Mesenchymal stem cell (in vitro differentiated cells and primary cell): ENCODE measurements around the gene THPO.
"Not testable (repeated sequence)": the region's sequence is repeated elsewhere in the genome, so short reads cannot be mapped to it uniquely, and the experiment has no call there.

ENCODE experiments used
- DNase-seq: peaks from one replicate; pipeline ENCODE4 v3.0.0-alpha.2; 2013
- H2AFZ ChIP-seq: one replicate; pipeline ENCODE4 v1.6.1; 2013; ENCODE audit warnings: low read depth, mild to moderate bottlenecking, control low read depth, inconsistent platforms, low read length, moderate library complexity
- H2AK5ac ChIP-seq: 2 replicates; pipeline ENCODE4 v1.6.1; 2013; ENCODE audit warnings: low read length, moderate library complexity, mild to moderate bottlenecking, inconsistent platforms; ENCODE audit not compliant: severe bottlenecking
- H2BK120ac ChIP-seq: one replicate; pipeline ENCODE4 v1.6.1; 2013; ENCODE audit warnings: low read depth, mild to moderate bottlenecking, inconsistent platforms, low read length, moderate library complexity
- H2BK12ac ChIP-seq, 2 experiments: one replicate each; pipeline ENCODE4 v1.6.1; 2013; ENCODE audit warnings: inconsistent platforms in 2 of 2, low read length in 2 of 2, mild to moderate bottlenecking in 2 of 2, moderate library complexity in 2 of 2, control low read depth in 1 of 2
- H2BK15ac ChIP-seq: one replicate; pipeline ENCODE4 v1.6.1; 2013; ENCODE audit warnings: mild to moderate bottlenecking, low read depth, inconsistent platforms; ENCODE audit not compliant: poor library complexity, severe bottlenecking
- H2BK5ac ChIP-seq: 2 replicates; pipeline ENCODE4 v1.6.1; 2013; ENCODE audit warnings: low read depth, mild to moderate bottlenecking, low read length, control low read depth, inconsistent platforms; ENCODE audit not compliant: poor library complexity, severe bottlenecking
- H3K14ac ChIP-seq, 2 experiments: one replicate each; pipeline ENCODE4 v1.6.1; 2013; ENCODE audit warnings: inconsistent platforms in 2 of 2, low read length in 2 of 2, control low read depth in 1 of 2, mild to moderate bottlenecking in 1 of 2, moderate library complexity in 1 of 2
- H3K18ac ChIP-seq, 2 experiments: one replicate each; pipeline ENCODE4 v1.6.1; 2013; ENCODE audit warnings: inconsistent platforms in 2 of 2, low read length in 2 of 2, control low read depth in 1 of 2, low read depth in 1 of 2, mild to moderate bottlenecking in 1 of 2
- H3K23ac ChIP-seq, 2 experiments: one replicate each; pipeline ENCODE4 v1.6.1; 2013; ENCODE audit warnings: inconsistent platforms in 2 of 2, low read length in 2 of 2, mild to moderate bottlenecking in 2 of 2, moderate library complexity in 2 of 2, control low read depth in 1 of 2
- H3K27ac ChIP-seq: 2 replicates; pipeline ENCODE4 v1.5.1; 2013; ENCODE audit warnings: mild to moderate bottlenecking, moderate library complexity, low read length, control low read depth, inconsistent platforms; ENCODE audit not compliant: poor library complexity, severe bottlenecking
- H3K27me3 ChIP-seq, 2 experiments: 2 replicates each; pipeline versions ENCODE4 v1.6.1 to v1.7.0; 2013; ENCODE audit warnings: low read length in 2 of 2, mild to moderate bottlenecking in 2 of 2, moderate library complexity in 2 of 2, control low read depth in 1 of 2, inconsistent platforms in 1 of 2; ENCODE audit not compliant: control insufficient read depth in 1 of 2, insufficient read depth in 1 of 2
- H3K36me3 ChIP-seq, 2 experiments: 2 replicates each; pipeline versions ENCODE4 v1.6.1 to v1.7.0; 2013; ENCODE audit warnings: low read length in 2 of 2, control low read depth in 1 of 2, inconsistent platforms in 1 of 2, low read depth in 1 of 2, mild to moderate bottlenecking in 1 of 2; ENCODE audit not compliant: insufficient read depth in 2 of 2, control insufficient read depth in 1 of 2
- H3K4ac ChIP-seq, 2 experiments: one replicate each; pipeline ENCODE4 v1.6.1; 2013; ENCODE audit warnings: inconsistent platforms in 2 of 2, low read length in 2 of 2, mild to moderate bottlenecking in 2 of 2, moderate library complexity in 2 of 2, control low read depth in 1 of 2, low read depth in 1 of 2
- H3K4me1 ChIP-seq: 2 replicates; pipeline ENCODE4 v1.6.1; 2013; ENCODE audit warnings: low read depth, low read length, control low read depth; ENCODE audit not compliant: control insufficient read depth, insufficient read depth
- H3K4me2 ChIP-seq: 2 replicates; pipeline ENCODE4 v1.6.1; 2013; ENCODE audit warnings: low read length, mild to moderate bottlenecking, inconsistent platforms; ENCODE audit not compliant: poor library complexity, severe bottlenecking
- H3K4me3 ChIP-seq, 2 experiments: 2 replicates each; pipeline versions ENCODE4 v1.5.1 to v1.7.0; 2013; ENCODE audit warnings: low read length in 2 of 2, mild to moderate bottlenecking in 2 of 2, control low read depth in 1 of 2, low read depth in 1 of 2; ENCODE audit not compliant: insufficient read depth in 1 of 2
- H3K79me1 ChIP-seq: replicated peaks from 2 replicates; pipeline ENCODE4 v1.6.1; 2013; ENCODE audit warnings: mild to moderate bottlenecking, control low read depth, low read length, inconsistent platforms; ENCODE audit not compliant: poor library complexity, severe bottlenecking
- H3K9ac ChIP-seq: 2 replicates; pipeline ENCODE4 v1.7.0; 2013; ENCODE audit warnings: mild to moderate bottlenecking, low read length, moderate library complexity
- H3K9me3 ChIP-seq: 2 replicates; pipeline ENCODE4 v1.7.0; 2013; ENCODE audit warnings: mild to moderate bottlenecking, low read length; ENCODE audit not compliant: control insufficient read depth
- H4K8ac ChIP-seq: one replicate; pipeline ENCODE4 v1.6.1; 2013; ENCODE audit warnings: inconsistent platforms, mild to moderate bottlenecking, low read length, moderate library complexity
- H4K91ac ChIP-seq: one replicate; pipeline ENCODE4 v1.6.1; 2013; ENCODE audit warnings: mild to moderate bottlenecking, low read length, inconsistent platforms
- WGBS: methylation state at CpG from one replicate; pipeline ENCODE4 v1.1.7; 2013; ENCODE audit warnings: mixed read lengths; 5-methylcytosine and 5-hydroxymethylcytosine counted together

Gene THPO

DNA sequence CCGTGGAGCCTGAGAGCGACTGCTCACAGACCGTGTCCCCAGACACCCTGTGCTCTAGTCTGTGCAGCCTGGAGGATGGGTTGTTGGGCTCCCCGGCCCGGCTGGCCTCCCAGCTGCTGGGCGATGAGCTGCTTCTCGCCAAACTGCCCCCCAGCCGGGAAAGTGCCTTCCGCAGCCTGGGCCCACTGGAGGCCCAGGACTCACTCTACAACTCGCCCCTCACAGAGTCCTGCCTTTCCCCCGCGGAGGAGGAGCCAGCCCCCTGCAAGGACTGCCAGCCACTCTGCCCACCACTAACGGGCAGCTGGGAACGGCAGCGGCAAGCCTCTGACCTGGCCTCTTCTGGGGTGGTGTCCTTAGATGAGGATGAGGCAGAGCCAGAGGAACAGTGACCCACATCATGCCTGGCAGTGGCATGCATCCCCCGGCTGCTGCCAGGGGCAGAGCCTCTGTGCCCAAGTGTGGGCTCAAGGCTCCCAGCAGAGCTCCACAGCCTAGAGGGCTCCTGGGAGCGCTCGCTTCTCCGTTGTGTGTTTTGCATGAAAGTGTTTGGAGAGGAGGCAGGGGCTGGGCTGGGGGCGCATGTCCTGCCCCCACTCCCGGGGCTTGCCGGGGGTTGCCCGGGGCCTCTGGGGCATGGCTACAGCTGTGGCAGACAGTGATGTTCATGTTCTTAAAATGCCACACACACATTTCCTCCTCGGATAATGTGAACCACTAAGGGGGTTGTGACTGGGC is 33.3 kb downstream of the THPO start:
- H2BK120ac ChIP-seq: no peak overlapping the region
- no peak overlapping the region for H2BK12ac ChIP-seq
- H2AFZ ChIP-seq: no peak overlapping the region
- no peak overlapping the region for H3K14ac ChIP-seq
- H3K18ac ChIP-seq: peak overlapping the region in 1 of 2 experiments; percentile 46
- H2BK5ac ChIP-seq: no peak overlapping the region
- peaks cover 37 to 42% of the 10 kb centered on the region in 2 experiments for H3K36me3 ChIP-seq
- no peak overlapping the region for H3K4me3 ChIP-seq
- H3K23ac ChIP-seq: no peak overlapping the region
- no peak overlapping the region for H3K27ac ChIP-seq
- no peak overlapping the region for H3K4me2 ChIP-seq
- H3K4ac ChIP-seq: no peak overlapping the region
- no peak overlapping the region for H2BK15ac ChIP-seq
- H3K27me3 ChIP-seq: no peaks in the 10 kb centered on the region
- 92% methylated on average over 20 of the region's 24 CpGs for WGBS
- H2AK5ac ChIP-seq: peak overlapping the region; percentile 89
- peaks cover 54% of the 10 kb centered on the region for H3K4me1 ChIP-seq
- H4K91ac ChIP-seq: no peak overlapping the region
- no peaks in the 10 kb centered on the region for H3K9me3 ChIP-seq
- peaks cover 12% of the 10 kb centered on the region for H3K79me1 ChIP-seq
- H3K9ac ChIP-seq: no peak overlapping the region
- no peak for DNase-seq
- no peak overlapping the region for H4K8ac ChIP-seq

DNA sequence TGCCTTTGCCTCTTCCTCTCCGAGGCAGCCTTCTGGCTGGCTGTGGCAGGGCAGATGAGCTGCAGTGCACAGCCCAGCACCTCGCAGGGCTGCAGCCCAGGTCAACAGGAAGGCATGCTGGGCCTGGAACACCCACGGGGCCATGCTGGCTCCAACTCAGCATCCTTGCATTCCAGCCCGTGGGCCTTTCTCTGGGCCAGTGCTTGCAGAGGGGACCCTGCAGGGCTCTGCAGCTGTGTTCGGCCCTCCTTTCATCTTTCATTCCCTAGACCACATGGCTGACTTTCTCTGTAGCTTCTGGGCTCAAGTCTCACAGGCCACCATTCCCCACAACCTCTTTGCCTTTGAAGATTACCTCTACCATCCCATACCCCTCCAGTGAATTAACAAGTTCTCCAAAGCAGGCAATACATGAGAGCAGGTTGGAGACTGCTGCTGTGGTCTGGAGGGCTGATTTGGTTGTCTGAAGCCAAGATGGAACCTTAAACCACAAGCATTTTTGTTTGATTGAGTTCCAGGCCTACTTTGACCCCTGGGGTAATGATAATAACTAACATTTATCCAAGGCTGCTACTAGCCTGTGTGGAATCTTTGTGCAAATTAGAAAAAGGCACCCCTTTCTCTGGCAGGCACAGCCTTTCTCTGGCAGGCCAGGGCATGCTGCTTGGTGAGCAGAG is 34.7 kb downstream of the THPO start:
- no peaks in the 10 kb centered on the region for H3K27me3 ChIP-seq
- no peak overlapping the region for H4K91ac ChIP-seq
- H3K79me1 ChIP-seq: peaks cover 22% of the 10 kb centered on the region
- no peak overlapping the region for H2BK12ac ChIP-seq
- WGBS: 91% methylated on average over 5 of the region's 5 CpGs
- no peak overlapping the region for H2BK5ac ChIP-seq
- H3K23ac ChIP-seq: no peak overlapping the region
- H2BK15ac ChIP-seq: no peak overlapping the region
- peak overlapping the region; percentile 46 for H3K27ac ChIP-seq
- no peak overlapping the region for H3K4me3 ChIP-seq
- peaks cover 40 to 42% of the 10 kb centered on the region in 2 experiments for H3K36me3 ChIP-seq
- H3K9me3 ChIP-seq: no peaks in the 10 kb centered on the region
- H2AK5ac ChIP-seq: no peak overlapping the region
- no peak overlapping the region for H2BK120ac ChIP-seq
- peak overlapping the region in 1 of 2 experiments; percentile 63 for H3K14ac ChIP-seq
- peaks cover 55% of the 10 kb centered on the region for H3K4me1 ChIP-seq
- no peak overlapping the region for H3K9ac ChIP-seq
- no peak overlapping the region for H2AFZ ChIP-seq
- no peak overlapping the region for H3K18ac ChIP-seq
- no peak for DNase-seq
- H4K8ac ChIP-seq: no peak overlapping the region
- H3K4ac ChIP-seq: no peak overlapping the region
- H3K4me2 ChIP-seq: no peak overlapping the region

DNA sequence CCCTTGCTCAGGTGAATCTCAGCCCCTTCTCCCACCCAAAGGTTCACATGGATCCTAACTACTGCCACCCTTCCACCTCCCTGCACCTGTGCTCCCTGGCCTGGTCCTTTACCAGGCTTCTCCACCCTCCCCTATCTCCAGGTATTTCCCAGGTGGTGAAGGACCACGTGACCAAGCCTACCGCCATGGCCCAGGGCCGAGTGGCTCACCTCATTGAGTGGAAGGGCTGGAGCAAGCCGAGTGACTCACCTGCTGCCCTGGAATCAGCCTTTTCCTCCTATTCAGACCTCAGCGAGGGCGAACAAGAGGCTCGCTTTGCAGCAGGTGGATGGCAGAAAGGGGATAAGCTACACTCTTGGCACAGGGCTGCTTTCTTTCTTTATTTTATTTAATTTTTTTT is 36.1 kb downstream of the THPO start:
- Histone ChIP-seq H3K18ac (no peak overlapping the region), H3K4ac (no peak overlapping the region), H3K9ac (no peak overlapping the region), H2BK120ac (no peak overlapping the region), H3K79me1 (peaks cover 28% of the 10 kb centered on the region), H3K14ac (no peak overlapping the region), H3K9me3 (no peaks in the 10 kb centered on the region), H3K4me2 (no peak overlapping the region), H3K4me1 (peaks cover 55% of the 10 kb centered on the region), H3K27ac (no peak overlapping the region), H2AFZ (no peak overlapping the region), H2AK5ac (no peak overlapping the region), H3K27me3 (no peaks in the 10 kb centered on the region), H2BK15ac (no peak overlapping the region), H4K8ac (no peak overlapping the region), H3K23ac (no peak overlapping the region), H3K4me3 (no peak overlapping the region), H4K91ac (no peak overlapping the region), H3K36me3 (peaks cover 38 to 40% of the 10 kb centered on the region in 2 experiments), H2BK5ac (no peak overlapping the region), H2BK12ac (no peak overlapping the region)
- 90% methylated on average over 7 of the region's 7 CpGs for WGBS
- DNase-seq: no peak

- not testable (repeated sequence) for H3K18ac ChIP-seq, H2BK15ac ChIP-seq, H2AK5ac ChIP-seq, H3K4me2 ChIP-seq, H3K23ac ChIP-seq, H2BK5ac ChIP-seq, H3K27me3 ChIP-seq, H2BK12ac ChIP-seq, H3K14ac ChIP-seq, H3K4ac ChIP-seq, H3K27ac ChIP-seq, H2BK120ac ChIP-seq, H4K8ac ChIP-seq, H3K9me3 ChIP-seq, H4K91ac ChIP-seq, H2AFZ ChIP-seq
- Histone ChIP-seq H3K79me1 (peaks cover 26% of the 10 kb centered on the region), H3K36me3 (peaks cover 36 to 39% of the 10 kb centered on the region in 2 experiments), H3K9ac (peak overlapping the region; percentile 90), H3K4me1 (peaks cover 52% of the 10 kb centered on the region), H3K4me3 (peak overlapping the region in 1 of 2 experiments; percentile 86)
- DNase-seq: peak; percentile 65
- WGBS: 92% methylated on average over 19 of the region's 19 CpGs
These were observed 38.4 kb downstream of the THPO start for GRCh38 chr3:184339451-184340135.
